DOHH2 (cell line): Measurements from ENCODE around the gene MVD.

Experiments
- H3F3A ChIP-seq: fragments of 200-600 bp; sonication (generic), shearing (Covaris generic); 2 replicates; pipeline ENCODE4 v1.6.0; 2016; ENCODE audit warnings: antibody characterized with exemption, mild to moderate bottlenecking; ENCODE audit not compliant: control insufficient read depth, insufficient read depth
- H3K27ac ChIP-seq: fragments of 200-600 bp; sonication (generic); 2 replicates; pipeline ENCODE4 v1.5.1; 2014; ENCODE audit warnings: low read depth, mild to moderate bottlenecking, low read length, moderate library complexity
- H3K27me3 ChIP-seq: fragments of 200-600 bp; sonication (generic); 2 replicates; pipeline ENCODE4 v1.6.1; 2014; ENCODE audit warnings: mild to moderate bottlenecking, low read length, mixed read lengths; ENCODE audit not compliant: control insufficient read depth
- H3K36me3 ChIP-seq: fragments of 200-600 bp; sonication (generic); 2 replicates; pipeline ENCODE4 v1.6.1; 2014; ENCODE audit warnings: mild to moderate bottlenecking, low read length, moderate library complexity, mixed read lengths; ENCODE audit not compliant: control insufficient read depth
- H3K4me1 ChIP-seq: fragments of 200-600 bp; sonication (generic); 2 replicates; pipeline ENCODE4 v1.6.1; 2014; ENCODE audit warnings: mild to moderate bottlenecking, low read length, mixed read lengths; ENCODE audit not compliant: control insufficient read depth
- H3K4me2 ChIP-seq: fragments of 200-600 bp; sonication (generic); 2 replicates; pipeline ENCODE4 v1.6.0; 2014; ENCODE audit warnings: mild to moderate bottlenecking, low read length, moderate library complexity
- H3K4me3 ChIP-seq: fragments of 200-600 bp; sonication (generic); 2 replicates; pipeline ENCODE4 v1.5.1; 2014; ENCODE audit warnings: mild to moderate bottlenecking, low read length, mixed read lengths
- H3K79me2 ChIP-seq: fragments of 200-600 bp; sonication (generic); 2 replicates; pipeline ENCODE4 v1.6.1; 2014; ENCODE audit warnings: mild to moderate bottlenecking, low read length, mixed read lengths; ENCODE audit not compliant: control insufficient read depth
- H3K9me2 ChIP-seq: fragments of 200-600 bp; sonication (generic); replicated peaks from 2 replicates; pipeline ENCODE4 v1.6.1; 2014; ENCODE audit warnings: mild to moderate bottlenecking, low read length, mixed read lengths; ENCODE audit not compliant: control insufficient read depth
- H3K9me3 ChIP-seq: fragments of 200-600 bp; sonication (generic); 2 replicates; pipeline ENCODE4 v1.6.1; 2014; ENCODE audit warnings: antibody characterized with exemption, low read length, mixed read lengths; ENCODE audit not compliant: control insufficient read depth, insufficient read depth
- H4K20me1 ChIP-seq: fragments of 200-600 bp; sonication (generic); 2 replicates; pipeline ENCODE4 v1.6.0; 2014; ENCODE audit warnings: low read depth, mild to moderate bottlenecking, antibody characterized with exemption, low read length, moderate library complexity; ENCODE audit not compliant: control insufficient read depth, insufficient read depth
- CTCF ChIP-seq: fragments of 200-600 bp; sonication (generic); IDR thresholded peaks from one replicate; pipeline ENCODE4 v1.5.1; 2014; ENCODE audit warnings: antibody characterized with exemption, mild to moderate bottlenecking, low read depth, low read length; ENCODE audit not compliant: poor library complexity, severe bottlenecking
- EZH2phosphoT487 ChIP-seq: fragments of 200-600 bp; sonication (generic); IDR thresholded peaks from 2 replicates; pipeline ENCODE4 v1.6.1; 2017; ENCODE audit warnings: borderline replicate concordance, mild to moderate bottlenecking, antibody characterized with exemption, low read length, moderate library complexity, mixed read lengths

The MVD gene

GRCh38 chr16:88702371-88703210 is 39.7 kb upstream of the MVD start:
- Histone ChIP-seq H3K27ac (peak overlapping the region; percentile 29), H3K9me2 (no peaks in the 10 kb centered on the region), H3K4me3 (peak overlapping the region; percentile 81), H4K20me1 (peaks cover 12% of the 10 kb centered on the region; the same call in 1 of the 2 replicates), H3K4me1 (peaks cover 66% of the 10 kb centered on the region), H3K27me3 (no peaks in the 10 kb centered on the region), H3K36me3 (peaks cover 45% of the 10 kb centered on the region), H3F3A (peaks cover 15% of the 10 kb centered on the region), H3K4me2 (peak overlapping the region; percentile 83), H3K9me3 (no peaks in the 10 kb centered on the region), H3K79me2 (peaks cover 65% of the 10 kb centered on the region)
- no peak for TF ChIP-seq CTCF
- TF ChIP-seq EZH2phosphoT487 = no peak

- Histone ChIP-seq H3K79me2 (peaks cover 57% of the 10 kb centered on the region), H3K36me3 (peaks cover 50% of the 10 kb centered on the region), H3F3A (peaks cover 12% of the 10 kb centered on the region), H3K4me1 (peaks cover 58% of the 10 kb centered on the region), H3K4me2 (peak overlapping the region; percentile 83), H3K27me3 (no peaks in the 10 kb centered on the region), H3K4me3 (peak overlapping the region; percentile 68), H4K20me1 (peaks cover 12% of the 10 kb centered on the region; the same call in 1 of the 2 replicates), H3K9me3 (no peaks in the 10 kb centered on the region), H3K9me2 (no peaks in the 10 kb centered on the region), H3K27ac (peak overlapping the region; percentile 63)
- TF ChIP-seq EZH2phosphoT487 = no peak
- no peak for TF ChIP-seq CTCF
Observed at GRCh38 chr16:88701581-88702370, 38.9 kb upstream of the MVD start.

GRCh38 chr16:88700636-88701482 is 38.0 kb upstream of the MVD start:
- H3K4me1 ChIP-seq = peaks cover 58% of the 10 kb centered on the region
- H4K20me1 ChIP-seq = peaks cover 12% of the 10 kb centered on the region; the same call in 1 of the 2 replicates
- H3K27me3 ChIP-seq = no peaks in the 10 kb centered on the region
- peaks cover 12% of the 10 kb centered on the region for H3F3A ChIP-seq
- peak overlapping the region; percentile 63 for H3K27ac ChIP-seq
- no peaks in the 10 kb centered on the region for H3K9me2 ChIP-seq
- H3K4me2 ChIP-seq = peak overlapping the region; percentile 83
- H3K36me3 ChIP-seq = peaks cover 53% of the 10 kb centered on the region
- H3K79me2 ChIP-seq = peaks cover 53% of the 10 kb centered on the region
- H3K9me3 ChIP-seq = no peaks in the 10 kb centered on the region
- peak overlapping the region; percentile 68 for H3K4me3 ChIP-seq
- TF ChIP-seq CTCF (no peak), EZH2phosphoT487 (no peak)
